Ovary (tissue), 9 donors: ENCODE data around the gene EHHADH. TPM values are rescaled to one million over a fixed set of nuclear protein-coding genes. Genes with fewer than 3 reads are reported as not detected.

Source experiments
- DNase-seq, 5 donors: peaks; one replicate each; pipeline ENCODE4 v3.0.0-alpha.2; 2019 to 2020
- H3K27ac ChIP-seq, 2 donors: fragments of 200-600 bp; one replicate each; pipeline versions ENCODE4 v1.5.1 to v1.8.0; 2019 to 2022
- H3K27me3 ChIP-seq: fragments of 200-600 bp; one replicate; pipeline ENCODE4 v1.8.0; 2022
- H3K36me3 ChIP-seq: fragments of 200-600 bp; sonication (generic); one replicate; pipeline ENCODE4 v1.5.1; 2019
- H3K4me1 ChIP-seq: one replicate; pipeline ENCODE4 v1.8.1; 2013; ENCODE audit warnings: mild to moderate bottlenecking, moderate library complexity; ENCODE audit not compliant: insufficient read depth
- H3K4me3 ChIP-seq: fragments of 200-600 bp; sonication (generic); one replicate; pipeline ENCODE4 v1.5.1; 2017
- H3K9me3 ChIP-seq, 2 donors: fragments of 200-600 bp in 1 of 2; sonication (generic) in 1 of 2; one replicate each; pipeline versions ENCODE4 v1.5.1 to v1.8.1; 2013 to 2019; ENCODE audit warnings: mild to moderate bottlenecking in 1 of 2, moderate library complexity in 1 of 2
- CTCF ChIP-seq, 3 donors: fragments of 450-650 bp in 2 of 3; fragments of 200-600 bp in 1 of 3; IDR thresholded peaks; one replicate each; pipeline versions ENCODE4 v1.5.1 to v1.8.0; 2016 to 2022; ENCODE audit warnings: antibody characterized with exemption in 3 of 3, mild to moderate bottlenecking in 1 of 3
- EP300 ChIP-seq: sonication (generic); formaldehyde crosslinking; IDR thresholded peaks from one replicate; pipeline ENCODE4 v1.6.1; 2017; ENCODE audit warnings: antibody characterized with exemption
- POLR2A ChIP-seq: fragments of 450-650 bp; IDR thresholded peaks from one replicate; pipeline ENCODE4 v1.6.1; 2017; ENCODE audit warnings: antibody characterized with exemption, mild to moderate bottlenecking, moderate library complexity
- WGBS, 3 donors: extraction: QIAGEN DNeasy Blood & Tissue Kit in 1 of 3; methylation state at CpG; one replicate each; pipeline versions ENCODE4 v1.1.5 to v1.1.7; 2013 to 2017; 5-methylcytosine and 5-hydroxymethylcytosine counted together
- intact Hi-C, 4 donors: fragments of 100-400 bp; cut with DNase I; formaldehyde crosslinking; loops; one replicate each; pipeline versions ENCODE4 v1.11.0 to v1.15.1; 2022 to 2023
- polyA plus RNA-seq, 2 donors: library from polyadenylated mRNA; stranded (reverse); fragments of 200-250 nt in 1 of 2; fragments of 350-450 nt in 1 of 2; fragmentation: Illumina TruSeq in 1 of 2; extraction: RNeasy Lipid Tissue Mini Kit (QIAGEN cat#74804) in 1 of 2; gene quantifications; one replicate each; pipeline ENCODE4 v1.2.3, GENCODE V29; 2013 to 2014
- total RNA-seq, 7 donors: library from RNA; depleted of rRNA in 2 of 7; stranded (reverse); fragments of >200 nt in 2 of 7; fragmentation: NEBNext Ultra II Directional in 3 of 7; extraction: Animal tissue kit (Norgen Biotek cat#: 25700) in 3 of 7; gene quantifications; one replicate each; pipeline versions ENCODE4 v1.1.0 to v1.2.4, GENCODE V29; 2016 to 2023
- donor health status: DM: no; HTN: no; CAD: no; lungs with moderate emphysema.
- donor health status: DM: no; HTN: no; CAD: no.
- donor health status: Bipolar disorder and iron deficiency.
- donor health status: DM: yes; HTN: yes; CAD: no.
- donor health status: DM: no; HTN: no; CAD: no.
- donor health status: DM: yes; HTN: yes; CAD: no.

Gene EHHADH
- total and polyA plus RNA-seq, 9 donors: 1.4 to 6.9 (median 2.9) TPM

DNA sequence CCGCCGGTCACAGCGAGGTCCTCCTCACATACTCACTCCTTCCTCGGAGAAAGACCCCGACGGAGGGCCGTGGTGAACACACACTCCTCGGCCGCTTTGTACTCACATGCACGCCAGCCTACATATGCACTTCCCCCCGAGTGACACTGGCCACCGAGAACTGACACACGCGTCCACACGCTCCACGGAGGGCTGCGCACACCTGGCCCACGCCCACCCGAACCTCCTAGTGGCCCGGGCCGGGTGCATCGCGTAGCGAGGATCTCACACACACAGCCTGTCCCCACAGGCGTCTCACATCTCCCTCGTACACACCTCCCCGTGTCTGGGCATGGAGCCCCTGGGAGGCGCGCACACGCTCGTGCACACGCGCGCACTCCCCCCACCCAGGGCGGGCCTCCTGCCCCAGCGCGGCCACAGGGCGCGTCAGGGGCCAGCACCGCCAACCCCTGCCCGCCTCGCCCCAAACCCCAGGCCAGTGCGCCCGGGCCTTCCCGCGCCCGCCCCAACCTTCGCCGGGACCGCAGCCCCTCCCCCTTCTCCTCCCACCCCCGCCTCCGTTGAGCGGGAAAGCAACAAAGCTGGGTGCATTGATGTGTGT is 100.6 kb downstream of the EHHADH start:
- H3K27ac ChIP-seq: peak overlapping the region; percentile 65 to 82
- intact Hi-C loops: loop anchor here in 1 of 4 donors (10.0 kb wide), 1 partner anchor 68 kb away; no protein-coding TSS in a partner anchor
- H3K36me3 ChIP-seq: no peaks in the 10 kb centered on the region
- no peaks in the 10 kb centered on the region for H3K27me3 ChIP-seq
- TF ChIP-seq POLR2A (no peak), CTCF (IDR thresholded peaks at IDR 0.05) (no peak), EP300 (no peak)
- no peaks in the 10 kb centered on the region for H3K9me3 ChIP-seq
- DNase-seq: peak in 4 of 5 donors; percentile 21 to 50 (median 28)
- WGBS, 3 donors: 0% methylated on average over 32 to 53 of the region's 53 CpGs
- H3K4me1 ChIP-seq: peaks cover 1% of the 10 kb centered on the region
- peak overlapping the region; percentile 67 for H3K4me3 ChIP-seq

DNA sequence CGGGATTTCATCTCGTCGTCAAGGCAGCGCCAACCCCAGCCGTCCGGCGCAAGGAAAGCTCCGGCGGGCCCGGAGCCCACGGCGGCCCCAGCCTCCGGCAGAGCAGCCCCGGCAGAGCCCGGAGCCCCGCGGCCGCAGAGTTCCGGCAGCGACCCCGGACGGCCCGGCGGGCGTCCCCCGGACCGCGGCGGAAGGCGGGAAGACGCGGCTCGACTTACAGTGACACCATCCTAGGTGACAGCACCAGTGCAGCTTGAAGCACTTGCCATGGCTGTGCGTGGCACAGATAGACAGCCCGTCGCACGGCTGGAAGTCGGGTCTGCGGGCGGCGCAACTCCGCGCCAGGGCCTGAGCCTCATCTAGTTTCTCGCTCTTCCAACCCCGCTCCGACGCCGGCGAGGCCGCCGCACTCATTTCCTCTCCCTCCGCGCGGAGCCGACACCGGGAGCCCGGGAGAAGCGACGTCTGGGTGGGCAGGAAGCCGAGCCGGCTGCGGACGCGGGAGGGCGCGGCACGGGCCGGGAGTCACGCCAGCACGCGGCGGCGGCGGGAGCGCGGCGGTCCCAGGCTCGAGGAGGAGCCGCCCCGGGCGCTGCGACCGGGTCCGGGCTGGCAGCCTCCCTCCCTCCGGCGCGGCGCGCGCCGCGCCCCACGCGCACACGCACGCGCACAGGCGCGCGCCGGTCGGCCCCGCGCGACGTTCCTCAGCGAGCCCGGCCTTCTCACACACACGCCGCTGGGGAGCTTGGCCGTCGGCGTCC is 101.3 kb downstream of the EHHADH start, which contains the start of gene C3orf70:
TSS of gene C3orf70 (minus strand) at position 651 of the 761 bp plus-strand sequence. CDS start at position 414, 237 bp downstream.
- 0 to 1% (median 0%) methylated on average over 64 to 113 of the region's 113 CpGs for WGBS, 3 donors
- TF ChIP-seq CTCF (IDR thresholded peaks at IDR 0.05) (no peak), POLR2A (peak; percentile 10), EP300 (no peak)
- H3K27ac ChIP-seq: peak within 1 kb of the TSS; percentile 65 to 82
- H3K4me1 ChIP-seq: peaks cover 1% of the 10 kb centered on the region
- H3K27me3 ChIP-seq: no peaks in the 10 kb centered on the region
- DNase-seq: peak; percentile 65 to 86 (median 78)
- no peaks in the 10 kb centered on the region for H3K9me3 ChIP-seq
- no peaks in the 10 kb centered on the region for H3K36me3 ChIP-seq
- H3K4me3 ChIP-seq: peak within 1 kb of the TSS; percentile 67
- intact Hi-C loops: loop anchor here in 1 of 4 donors (10.0 kb wide), 1 partner anchor 68 kb away; no protein-coding TSS in a partner anchor

- 0 to 2% (median 1%) methylated on average over 9 of the region's 9 CpGs for WGBS, 3 donors
- no peak for DNase-seq
- H3K4me1 ChIP-seq: peaks cover 1% of the 10 kb centered on the region
- H3K4me3 ChIP-seq: peak overlapping the region; percentile 67
- peak overlapping the region; percentile 65 to 82 for H3K27ac ChIP-seq
- TF ChIP-seq POLR2A: no peak
- no peak for TF ChIP-seq CTCF (IDR thresholded peaks at IDR 0.05)
- TF ChIP-seq EP300: no peak
- no peaks in the 10 kb centered on the region for H3K36me3 ChIP-seq
- H3K27me3 ChIP-seq: no peaks in the 10 kb centered on the region
- H3K9me3 ChIP-seq: no peaks in the 10 kb centered on the region
- intact Hi-C loops: loop anchor here in 1 of 4 donors (10.0 kb wide), 1 partner anchor 67 kb away; no protein-coding TSS in a partner anchor
Measured at GRCh38 chr3:185151964-185152409, 101.9 kb downstream of the EHHADH start.

DNA sequence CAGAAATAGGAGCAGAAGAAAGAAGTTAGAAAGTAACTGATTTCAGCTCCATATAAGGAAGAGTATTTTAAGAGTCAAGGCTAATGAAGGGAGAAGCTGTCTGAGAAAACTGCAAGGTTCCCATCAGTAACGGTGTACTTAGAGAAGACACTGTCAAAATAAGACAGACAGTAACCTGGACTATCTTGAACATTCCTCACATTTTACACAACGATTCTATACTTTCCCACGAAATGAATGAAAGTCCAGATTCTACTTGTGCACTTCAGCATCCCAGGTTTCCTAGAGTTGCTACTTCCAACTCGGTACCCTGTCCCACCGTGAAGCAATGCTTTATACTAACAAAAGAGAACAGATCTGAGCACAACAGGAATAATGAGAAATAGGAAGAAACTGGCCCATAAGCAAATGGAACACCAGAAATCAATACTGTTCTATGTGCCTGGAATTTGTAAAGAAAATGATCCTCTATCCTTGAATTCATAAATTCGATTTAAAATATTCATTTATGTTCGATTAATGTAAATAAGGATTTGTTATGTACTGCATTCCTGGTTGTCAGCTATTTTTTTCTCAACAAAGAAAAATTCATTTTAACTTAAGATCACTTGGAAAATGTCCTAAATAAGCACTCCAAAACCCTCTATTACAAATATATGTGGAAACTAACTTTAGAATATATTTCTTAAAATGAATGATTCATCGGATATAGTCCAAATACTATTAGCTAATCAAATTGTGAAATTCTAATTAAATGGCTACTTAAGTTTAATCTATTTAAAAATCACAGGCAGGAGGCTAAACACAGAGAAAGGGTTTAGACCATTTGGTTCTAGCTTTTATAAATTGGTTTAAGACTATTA is 102.5 kb downstream of the EHHADH start:
- TF ChIP-seq CTCF (IDR thresholded peaks at IDR 0.05): no peak
- no peak for TF ChIP-seq EP300
- TF ChIP-seq POLR2A: no peak
- DNase-seq: no peak
- WGBS, 3 donors: 29 to 35% (median 31%) methylated on average over 8 of the region's 8 CpGs
- intact Hi-C loops: loop anchor here in 1 of 4 donors (10.0 kb wide), 1 partner anchor 67 kb away; no protein-coding TSS in a partner anchor
- Histone ChIP-seq H3K36me3 (no peaks in the 10 kb centered on the region), H3K4me3 (peak overlapping the region; percentile 67), H3K9me3 (no peaks in the 10 kb centered on the region), H3K4me1 (peaks cover 1% of the 10 kb centered on the region), H3K27ac (peak overlapping the region in 1 of 2 donors; percentile 82), H3K27me3 (no peaks in the 10 kb centered on the region)
